ENCODE data around the gene PKNOX1. TPM values are rescaled to one million over a fixed set of nuclear protein-coding genes. Genes with fewer than 3 reads are reported as not detected.

The PKNOX1 gene
- polyA plus RNA-seq, 3 donors = 9.2 to 11.8 (median 9.9) TPM

- no peak for DNase-seq
- H3K36me3 ChIP-seq (replicated peaks in 1 of 2; ENCODE audit: control insufficient read depth in 1 of 2, insufficient read depth in 2 of 2, low read length in 2 of 2) = no peaks in the 10 kb centered on the region
- H3K36me3 Mint-ChIP-seq = no peaks in the 10 kb centered on the region
- no peak overlapping the region for H3K4me2 ChIP-seq (replicated peaks; ENCODE audit: extremely low read depth, low read length, poor library complexity, severe bottlenecking)
- H2AFZ ChIP-seq (ENCODE audit: insufficient read depth, low read depth, low read length, poor library complexity, severe bottlenecking) = no peak overlapping the region
- no peak overlapping the region for H3K4me3 ChIP-seq (replicated peaks in 1 of 3; ENCODE audit: low read depth in 2 of 3, low read length in 3 of 3)
- TF ChIP-seq CTCF (IDR thresholded peaks at IDR 0.05) = no peak
- no peak overlapping the region for H3K9ac ChIP-seq (ENCODE audit: insufficient read depth, low read length, poor library complexity, severe bottlenecking)
- intact Hi-C loops (cut with micrococcal nuclease) = no loop called here
- H3K4me1 ChIP-seq (ENCODE audit: control insufficient read depth in 1 of 2, insufficient read depth in 2 of 2, low read length in 2 of 2) = no peaks in the 10 kb centered on the region
- WGBS (ENCODE audit: insufficient coverage) = 92% methylated on average over 7 of the region's 9 CpGs
- no peaks in the 10 kb centered on the region for H3K27me3 ChIP-seq (ENCODE audit: control insufficient read depth in 2 of 2, insufficient read depth in 2 of 2, low read length in 2 of 2)
- H3K27ac ChIP-seq (ENCODE audit: low read depth in 1 of 2, low read length in 2 of 2) = no peak overlapping the region
- H3K9me3 ChIP-seq (replicated peaks in 1 of 2; ENCODE audit: control insufficient read depth in 1 of 2, insufficient read depth in 1 of 2, low read length in 2 of 2) = no peaks in the 10 kb centered on the region
- H3K79me2 ChIP-seq (ENCODE audit: insufficient read depth, low read length) = no peaks in the 10 kb centered on the region
- H3K27ac Mint-ChIP-seq = no peak overlapping the region
- H3K4me1 Mint-ChIP-seq = no peaks in the 10 kb centered on the region
- H3K27me3 Mint-ChIP-seq (ENCODE audit: low read depth in 3 of 3) = peaks cover 2 to 7% (median 3%) of the 10 kb centered on the region in 3 donors
- H4K20me1 ChIP-seq (ENCODE audit: insufficient read depth, low read length) = no peaks in the 10 kb centered on the region
- peaks cover 0 to 2% (median 0%) of the 10 kb centered on the region in 7 donors for H3K9me3 Mint-ChIP-seq
- H3K4me3 Mint-ChIP-seq = no peak overlapping the region
Measured at GRCh38 chr21:42964086-42964485, 10.3 kb upstream of the PKNOX1 start.

- Histone ChIP-seq H3K4me3 (replicated peaks in 1 of 3; ENCODE audit: low read depth in 2 of 3, low read length in 3 of 3) (no peak overlapping the region), H3K9me3 (replicated peaks in 1 of 2; ENCODE audit: control insufficient read depth in 1 of 2, insufficient read depth in 1 of 2, low read length in 2 of 2) (no peaks in the 10 kb centered on the region), H3K27me3 (ENCODE audit: control insufficient read depth in 2 of 2, insufficient read depth in 2 of 2, low read length in 2 of 2) (no peaks in the 10 kb centered on the region), H2AFZ (ENCODE audit: insufficient read depth, low read depth, low read length, poor library complexity, severe bottlenecking) (no peak overlapping the region), H3K9ac (ENCODE audit: insufficient read depth, low read length, poor library complexity, severe bottlenecking) (no peak overlapping the region), H3K4me2 (replicated peaks; ENCODE audit: extremely low read depth, low read length, poor library complexity, severe bottlenecking) (no peak overlapping the region), H3K27ac (ENCODE audit: low read depth in 1 of 2, low read length in 2 of 2) (no peak overlapping the region), H3K79me2 (ENCODE audit: insufficient read depth, low read length) (no peaks in the 10 kb centered on the region), H4K20me1 (ENCODE audit: insufficient read depth, low read length) (no peaks in the 10 kb centered on the region), H3K4me1 (ENCODE audit: control insufficient read depth in 1 of 2, insufficient read depth in 2 of 2, low read length in 2 of 2) (no peaks in the 10 kb centered on the region), H3K36me3 (replicated peaks in 1 of 2; ENCODE audit: control insufficient read depth in 1 of 2, insufficient read depth in 2 of 2, low read length in 2 of 2) (no peaks in the 10 kb centered on the region)
- TF ChIP-seq CTCF (IDR thresholded peaks at IDR 0.05) = no peak
- Mint-ChIP-seq H3K4me3 (no peak overlapping the region), H3K4me1 (no peaks in the 10 kb centered on the region), H3K36me3 (no peaks in the 10 kb centered on the region), H3K27me3 (ENCODE audit: low read depth in 3 of 3) (peaks cover 2 to 8% (median 3%) of the 10 kb centered on the region in 3 donors), H3K27ac (no peak overlapping the region), H3K9me3 (peaks cover 0 to 2% (median 0%) of the 10 kb centered on the region in 7 donors)
- WGBS (ENCODE audit: insufficient coverage) = over 99% methylated on average over 13 of the region's 13 CpGs
- intact Hi-C loops (cut with micrococcal nuclease) = no loop called here
- no peak for DNase-seq
Measured at GRCh38 chr21:42964546-42965210, 9.7 kb upstream of the PKNOX1 start.

All from CD14-positive monocyte (primary cell).